HL-60 (cell line): Measurements from ENCODE around the gene ZNF544.

Source experiments
- DNase-seq, 2 experiments: peaks; one replicate each; pipeline ENCODE4 v3.0.0-alpha.2; 2010 to 2020; ENCODE audit warnings: low read depth in 1 of 2, low spot score in 1 of 2
- H3K27ac ChIP-seq: fragments of 250-450 bp; sonication (Bioruptor Pico); replicated peaks from 2 replicates; pipeline ENCODE4 v1.5.1; 2020; ENCODE audit warnings: mild to moderate bottlenecking, moderate library complexity
- H3K27me3 ChIP-seq: fragments of 250-450 bp; sonication (Bioruptor Pico); 2 replicates; pipeline ENCODE4 v1.5.1; 2021; ENCODE audit warnings: mild to moderate bottlenecking, moderate library complexity; ENCODE audit not compliant: insufficient read depth, poor library complexity, severe bottlenecking
- H3K4me3 ChIP-seq: replicated peaks from 2 replicates; pipeline ENCODE4 v1.5.1; 2011; ENCODE audit warnings: mild to moderate bottlenecking, control low read depth, low read length; ENCODE audit not compliant: insufficient read depth
- CTCF ChIP-seq: IDR thresholded peaks from one replicate; pipeline ENCODE4 v1.5.1; 2011; ENCODE audit warnings: low read length, control low read depth, inconsistent platforms; ENCODE audit not compliant: insufficient read depth
- GABPA ChIP-seq: IDR thresholded peaks from 2 replicates; pipeline ENCODE4 v1.6.1; 2012; ENCODE audit warnings: low read depth
- POLR2AphosphoS5 ChIP-seq: IDR thresholded peaks from 2 replicates; pipeline ENCODE4 v1.6.1; 2012; ENCODE audit warnings: low read depth
- REST ChIP-seq: IDR thresholded peaks from 2 replicates; pipeline ENCODE4 v1.6.1; 2012; ENCODE audit warnings: low read depth; ENCODE audit not compliant: insufficient replicate concordance
- SPI1 ChIP-seq: IDR thresholded peaks from 2 replicates; pipeline ENCODE4 v1.6.1; 2012; ENCODE audit warnings: low read depth, mild to moderate bottlenecking, borderline replicate concordance

The ZNF544 gene

GRCh38 chr19:58291943-58292342 is 63.2 kb downstream of the ZNF544 start:
- Histone ChIP-seq H3K4me3 (no peak overlapping the region), H3K27ac (no peak overlapping the region), H3K27me3 (no peaks in the 10 kb centered on the region)
- DNase-seq = no peak
- TF ChIP-seq REST = no peak
- TF ChIP-seq GABPA = no peak
- TF ChIP-seq POLR2AphosphoS5 = no peak
- no peak for TF ChIP-seq CTCF
- no peak for TF ChIP-seq SPI1

- no peak overlapping the region for H3K4me3 ChIP-seq
- TF ChIP-seq CTCF (no peak), REST (no peak), POLR2AphosphoS5 (no peak), SPI1 (no peak), GABPA (no peak)
Measured at GRCh38 chr19:58294743-58295374, 66.1 kb downstream of the ZNF544 start.

GRCh38 chr19:58296104-58296503 is 67.4 kb downstream of the ZNF544 start:
- TF ChIP-seq SPI1 (no peak), GABPA (no peak), POLR2AphosphoS5 (no peak), REST (no peak)
- H3K4me3 ChIP-seq = no peak overlapping the region
- no peak overlapping the region for H3K27ac ChIP-seq
- no peak for DNase-seq
- H3K27me3 ChIP-seq = no peaks in the 10 kb centered on the region

More at GRCh38 chr19:58294743-58295374, 66.1 kb downstream of the ZNF544 start:
- H3K27me3 ChIP-seq = no peaks in the 10 kb centered on the region
- H3K27ac ChIP-seq = no peak overlapping the region
- DNase-seq = no peak
